ENCODE data around the gene STK39.

Gene STK39

GRCh38 chr2:168185583-168186274, 61.7 kb downstream of the STK39 start:
- TF ChIP-seq CTCF (IDR thresholded peaks at IDR 0.05) = no peak
- H3K27ac ChIP-seq = no peak overlapping the region

DNA sequence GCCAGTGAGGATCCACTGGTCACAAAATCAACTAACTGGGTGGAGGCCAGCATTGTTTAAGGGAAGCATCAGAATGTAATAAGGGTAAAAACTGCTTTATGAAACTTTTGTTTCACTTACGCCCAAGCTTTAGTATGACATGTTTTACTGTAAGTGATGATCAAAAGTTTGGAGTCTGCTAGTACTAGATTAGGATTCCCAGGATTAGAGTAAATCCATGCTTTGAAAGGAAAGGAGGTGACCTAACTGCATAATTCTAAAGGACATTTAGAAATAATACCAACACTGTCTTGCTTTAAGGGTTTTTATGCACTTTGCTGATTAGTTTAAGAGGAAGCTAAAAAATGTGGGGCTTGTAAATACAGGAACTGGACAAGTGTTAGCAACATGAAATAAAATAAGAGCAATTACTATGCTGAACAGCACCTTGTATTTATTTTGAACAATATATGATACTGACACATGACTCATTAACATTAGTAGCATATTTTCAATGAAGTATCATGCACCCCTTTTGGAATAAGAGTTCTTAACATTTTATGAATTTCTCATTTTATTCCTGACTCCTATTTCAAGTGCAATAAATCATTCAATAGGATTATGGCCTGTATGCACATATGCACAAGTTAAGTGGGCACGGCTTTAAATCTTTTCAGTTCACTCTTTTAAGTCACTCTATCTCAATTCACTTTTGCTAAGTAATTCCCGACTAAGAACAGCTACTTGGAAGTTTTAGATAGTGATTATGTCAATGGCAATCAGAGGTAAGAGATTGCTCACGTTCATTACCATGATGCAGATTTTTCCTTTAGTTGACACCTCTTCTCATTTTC, 62.5 kb downstream of the STK39 start:
- Histone ChIP-seq H3K9me3 (no peaks in the 10 kb centered on the region), H3K36me3 (no peaks in the 10 kb centered on the region), H3K4me1 (ENCODE audit: control insufficient read depth in 1 of 2, insufficient read depth in 1 of 2, low read depth in 1 of 2, low read length in 1 of 2) (peaks cover 0 to 19% of the 10 kb centered on the region in 2 experiments), H3K4me3 (ENCODE audit: low read depth in 1 of 2, low read length in 1 of 2) (no peak overlapping the region), H3K27ac (no peak overlapping the region), H3K27me3 (no peaks in the 10 kb centered on the region)
- TF ChIP-seq CTCF (IDR thresholded peaks at IDR 0.05) = no peak

More at GRCh38 chr2:168185583-168186274, 61.7 kb downstream of the STK39 start:
- Histone ChIP-seq H3K4me3 (ENCODE audit: low read depth in 1 of 2, low read length in 1 of 2) (no peak overlapping the region), H3K36me3 (no peaks in the 10 kb centered on the region), H3K9me3 (no peaks in the 10 kb centered on the region), H3K27me3 (no peaks in the 10 kb centered on the region), H3K4me1 (ENCODE audit: control insufficient read depth in 1 of 2, insufficient read depth in 1 of 2, low read depth in 1 of 2, low read length in 1 of 2) (peaks cover 0 to 19% of the 10 kb centered on the region in 2 experiments)

- Histone ChIP-seq H3K36me3 (no peaks in the 10 kb centered on the region), H3K4me1 (ENCODE audit: control insufficient read depth in 1 of 2, insufficient read depth in 1 of 2, low read depth in 1 of 2, low read length in 1 of 2) (peaks cover 0 to 19% of the 10 kb centered on the region in 2 experiments), H3K27me3 (no peaks in the 10 kb centered on the region), H3K9me3 (no peaks in the 10 kb centered on the region), H3K4me3 (ENCODE audit: low read depth in 1 of 2, low read length in 1 of 2) (no peak overlapping the region), H3K27ac (no peak overlapping the region)
- no peak for TF ChIP-seq CTCF (IDR thresholded peaks at IDR 0.05)
Observed at GRCh38 chr2:168183308-168183997, 63.9 kb downstream of the STK39 start.

- no peak overlapping the region for H3K27ac ChIP-seq
- no peaks in the 10 kb centered on the region for H3K36me3 ChIP-seq
- H3K4me3 ChIP-seq (ENCODE audit: low read depth in 1 of 2, low read length in 1 of 2) = no peak overlapping the region
- no peak for TF ChIP-seq CTCF (IDR thresholded peaks at IDR 0.05)
- H3K9me3 ChIP-seq = no peaks in the 10 kb centered on the region
- no peaks in the 10 kb centered on the region for H3K27me3 ChIP-seq
- H3K4me1 ChIP-seq (ENCODE audit: control insufficient read depth in 1 of 2, insufficient read depth in 1 of 2, low read depth in 1 of 2, low read length in 1 of 2) = peaks cover 0 to 19% of the 10 kb centered on the region in 2 experiments
Observed at GRCh38 chr2:168182550-168183249, 64.7 kb downstream of the STK39 start.

- Histone ChIP-seq H3K36me3 (no peaks in the 10 kb centered on the region), H3K4me1 (ENCODE audit: control insufficient read depth in 1 of 2, insufficient read depth in 1 of 2, low read depth in 1 of 2, low read length in 1 of 2) (peaks cover 0 to 19% of the 10 kb centered on the region in 2 experiments), H3K4me3 (ENCODE audit: low read depth in 1 of 2, low read length in 1 of 2) (no peak overlapping the region), H3K27me3 (no peaks in the 10 kb centered on the region), H3K27ac (no peak overlapping the region), H3K9me3 (no peaks in the 10 kb centered on the region)
- no peak for TF ChIP-seq CTCF (IDR thresholded peaks at IDR 0.05)
Observed at GRCh38 chr2:168181825-168182224, 65.6 kb downstream of the STK39 start.

Data from neutrophil (primary cell).